Subcutaneous adipose tissue (tissue), 4 donors: ENCODE measurements around the gene RGS3. TPM values are rescaled to one million over a fixed set of nuclear protein-coding genes. Genes with fewer than 3 reads are reported as not detected.

Source experiments
- total RNA-seq, 4 donors: library from RNA; depleted of rRNA; stranded (reverse); fragments of >200 nt; gene quantifications; one replicate each; pipeline ENCODE4 v1.1.0, GENCODE V29; 2016
- TF ChIP-seq, protein P1 (sequence below): fragments of 450-650 bp; IDR thresholded peaks from one replicate; pipeline ENCODE4 v1.5.1; 2016; ENCODE audit warnings: low read depth, mild to moderate bottlenecking, control low read depth, antibody characterized with exemption, moderate library complexity

The RGS3 gene
- total RNA-seq, 4 donors from 2014 or later = 25.0 to 122 (median 70.9) TPM

DNA sequence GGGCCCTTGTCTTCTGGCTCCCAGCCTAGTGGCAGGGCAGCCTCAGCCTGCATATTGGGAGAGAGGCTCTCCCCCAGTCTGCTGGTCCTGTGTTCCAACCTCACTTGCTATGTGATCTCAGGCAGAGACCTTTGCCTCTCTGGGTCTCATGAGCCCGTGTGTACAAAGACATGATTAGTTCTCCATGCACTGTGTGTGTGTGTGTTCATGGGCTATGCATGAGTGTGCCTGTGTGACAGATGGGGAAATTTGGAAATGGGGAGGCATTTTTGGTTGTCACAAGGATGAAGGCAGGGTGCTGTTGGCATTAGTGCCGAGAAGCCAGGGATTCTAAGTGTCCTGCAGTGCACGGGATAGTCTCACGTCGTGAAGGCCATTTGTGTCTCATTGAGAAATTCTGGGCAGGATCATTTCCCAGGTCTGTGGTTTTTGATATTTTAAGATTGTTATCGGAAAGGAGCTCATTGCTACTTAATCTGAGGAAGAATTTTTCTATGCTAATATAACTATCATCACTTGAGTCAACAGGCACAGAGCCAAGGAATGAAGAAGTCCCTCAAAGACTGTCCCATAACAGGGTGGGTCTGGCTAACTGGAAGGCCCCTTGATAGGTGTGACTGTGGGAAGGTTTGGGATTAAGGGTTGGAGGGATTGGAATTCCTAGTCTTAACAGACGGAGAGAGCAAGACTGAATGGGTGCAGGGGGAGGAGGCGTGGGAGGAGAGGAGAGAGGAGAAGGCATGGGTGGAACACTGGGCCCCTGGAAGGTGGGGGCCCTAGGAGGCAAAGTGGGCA lies 168.5 kb downstream of the RGS3 start:
- TF ChIP-seq, protein P1, sequence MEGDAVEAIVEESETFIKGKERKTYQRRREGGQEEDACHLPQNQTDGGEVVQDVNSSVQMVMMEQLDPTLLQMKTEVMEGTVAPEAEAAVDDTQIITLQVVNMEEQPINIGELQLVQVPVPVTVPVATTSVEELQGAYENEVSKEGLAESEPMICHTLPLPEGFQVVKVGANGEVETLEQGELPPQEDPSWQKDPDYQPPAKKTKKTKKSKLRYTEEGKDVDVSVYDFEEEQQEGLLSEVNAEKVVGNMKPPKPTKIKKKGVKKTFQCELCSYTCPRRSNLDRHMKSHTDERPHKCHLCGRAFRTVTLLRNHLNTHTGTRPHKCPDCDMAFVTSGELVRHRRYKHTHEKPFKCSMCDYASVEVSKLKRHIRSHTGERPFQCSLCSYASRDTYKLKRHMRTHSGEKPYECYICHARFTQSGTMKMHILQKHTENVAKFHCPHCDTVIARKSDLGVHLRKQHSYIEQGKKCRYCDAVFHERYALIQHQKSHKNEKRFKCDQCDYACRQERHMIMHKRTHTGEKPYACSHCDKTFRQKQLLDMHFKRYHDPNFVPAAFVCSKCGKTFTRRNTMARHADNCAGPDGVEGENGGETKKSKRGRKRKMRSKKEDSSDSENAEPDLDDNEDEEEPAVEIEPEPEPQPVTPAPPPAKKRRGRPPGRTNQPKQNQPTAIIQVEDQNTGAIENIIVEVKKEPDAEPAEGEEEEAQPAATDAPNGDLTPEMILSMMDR = no peak

DNA sequence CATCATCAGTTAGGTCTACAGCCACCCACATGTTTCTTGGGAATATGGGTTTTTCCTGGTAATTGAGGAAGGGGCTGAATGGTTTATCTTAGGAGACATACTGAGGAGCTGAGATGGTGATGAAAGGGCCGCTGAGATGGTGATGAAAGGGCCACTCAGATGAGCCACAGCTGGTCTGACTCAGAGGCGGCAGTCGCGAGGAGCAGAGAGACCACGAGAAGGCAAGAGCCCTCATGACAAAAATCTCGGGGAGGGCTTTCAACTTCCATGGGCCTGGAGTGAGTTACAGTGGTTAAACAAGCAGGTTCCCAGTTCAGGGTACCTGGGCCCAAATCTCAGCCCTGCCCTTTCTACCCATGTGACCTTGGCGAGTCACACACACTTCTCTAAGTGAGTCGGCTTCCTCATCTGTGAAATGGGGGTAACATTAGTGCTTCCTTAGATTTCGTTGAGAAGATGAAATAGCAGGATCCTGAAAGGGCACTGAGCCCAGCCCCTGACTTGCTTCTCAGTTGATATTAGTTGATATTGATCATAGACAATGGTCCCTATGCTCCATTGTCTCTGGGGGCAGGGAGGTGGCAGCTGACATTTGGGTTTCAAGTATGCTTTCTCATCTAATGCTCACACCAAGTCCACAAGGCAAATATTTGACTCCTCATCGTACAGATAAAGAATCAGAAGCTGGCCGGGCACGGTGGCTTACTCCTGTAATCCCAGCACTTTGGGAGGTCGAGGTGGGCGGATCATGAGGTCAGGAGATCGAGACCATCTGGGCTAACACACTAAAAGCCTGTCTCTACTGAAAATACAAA lies 169.5 kb downstream of the RGS3 start:
- TF ChIP-seq, protein P1 = no peak

DNA sequence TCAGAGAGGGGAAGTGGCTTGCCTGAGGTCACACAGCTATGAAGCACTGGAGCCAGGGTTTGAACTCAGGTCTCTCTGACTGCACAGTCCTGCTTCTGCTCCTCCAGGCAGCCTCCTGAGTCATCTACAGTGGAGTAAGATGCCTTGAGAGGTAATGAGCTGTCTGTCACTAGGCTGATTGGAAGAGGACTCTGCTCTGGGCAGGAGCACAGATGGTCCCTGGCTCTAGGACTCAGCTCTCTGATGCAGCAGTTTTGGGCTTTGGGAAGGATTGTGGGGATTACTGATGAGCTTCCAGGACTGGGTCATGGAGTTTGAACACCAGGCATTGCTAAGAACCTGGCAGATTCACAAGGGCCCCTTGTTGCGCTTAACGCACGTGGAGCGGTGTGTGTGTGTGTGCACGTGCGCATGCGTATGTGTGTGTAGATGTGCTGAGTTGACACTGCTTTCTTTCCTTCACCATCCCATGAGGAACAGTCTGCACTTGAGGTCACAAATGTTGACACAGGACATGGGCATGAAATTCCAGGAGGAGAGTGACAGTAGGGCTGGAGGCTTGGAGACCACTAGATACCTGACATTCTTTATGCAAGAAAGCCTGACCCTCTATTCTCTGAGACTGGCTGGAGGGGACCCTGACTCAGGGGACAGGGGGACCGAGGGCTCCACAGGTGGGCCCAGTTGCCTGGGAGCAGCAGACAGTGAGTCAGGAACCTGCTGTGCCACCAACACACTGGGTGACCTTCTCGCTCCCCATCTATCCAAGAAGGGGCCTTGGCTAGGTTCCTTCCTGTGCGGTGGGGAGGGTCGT lies 170.5 kb downstream of the RGS3 start:
- TF ChIP-seq, protein P1 = no peak

DNA sequence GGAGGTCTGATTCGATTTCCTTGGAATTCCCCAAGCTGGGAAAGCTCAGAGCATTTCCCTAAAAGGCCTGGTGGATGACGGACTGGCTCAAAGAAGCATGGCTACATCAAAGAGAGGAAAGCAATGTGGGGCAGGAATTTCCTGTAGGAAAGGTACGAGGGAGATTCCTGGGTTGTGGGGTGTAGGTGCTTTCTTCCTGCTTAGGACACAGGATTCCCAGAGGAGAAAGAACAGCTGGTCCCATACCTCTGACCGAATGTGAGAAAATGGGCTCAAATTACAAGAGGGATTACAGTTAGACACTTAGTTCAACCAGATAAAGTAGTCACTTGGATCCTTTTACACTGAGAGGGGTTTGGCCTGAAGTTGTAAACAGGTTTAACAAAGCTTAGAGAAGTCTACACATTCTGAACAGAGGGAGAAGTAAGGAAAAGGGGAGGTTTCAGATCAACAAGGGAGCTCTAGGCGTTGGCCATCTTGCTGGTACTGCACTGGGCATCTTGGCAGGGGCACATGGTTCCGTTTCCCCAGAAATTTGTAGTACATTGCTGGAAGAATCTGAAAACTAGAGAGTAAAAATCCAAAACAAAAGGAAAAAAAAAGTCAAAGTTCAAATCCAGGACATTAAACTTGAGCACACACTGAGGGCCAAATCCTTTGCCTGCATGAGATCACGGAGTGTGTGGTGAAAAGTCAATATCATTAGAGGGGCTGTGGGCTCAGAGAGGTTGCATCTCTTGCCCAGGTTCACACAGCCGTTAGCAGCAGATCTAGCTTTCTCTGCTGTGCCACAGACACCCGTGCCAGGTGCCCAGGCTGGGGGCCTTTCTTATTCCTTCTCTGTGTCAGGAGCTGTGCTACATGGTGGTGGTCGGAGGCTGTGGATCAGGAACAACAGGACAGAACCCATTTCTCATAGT lies 171.3 kb downstream of the RGS3 start:
- TF ChIP-seq, protein P1 = no peak

DNA sequence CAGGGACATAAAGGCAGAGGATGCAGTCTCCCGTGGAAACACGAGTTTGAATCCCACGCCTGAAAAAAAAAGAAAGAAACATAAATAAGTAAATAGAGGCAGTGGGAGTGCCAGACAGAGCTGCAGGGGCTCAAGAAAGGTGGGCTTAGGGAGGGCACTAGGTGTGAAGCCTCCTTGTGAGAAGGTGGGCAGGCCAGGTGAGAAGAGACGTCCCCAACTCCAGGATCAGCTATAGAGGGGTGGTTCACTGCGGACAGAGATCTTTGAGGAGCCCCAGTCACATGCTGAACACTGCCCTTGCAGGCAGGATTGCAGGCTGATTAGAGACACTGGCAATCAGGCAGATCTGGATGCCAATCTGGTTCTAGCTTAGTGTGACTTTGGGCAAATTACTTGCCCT lies 172.1 kb downstream of the RGS3 start:
- TF ChIP-seq, protein P1 = no peak

DNA sequence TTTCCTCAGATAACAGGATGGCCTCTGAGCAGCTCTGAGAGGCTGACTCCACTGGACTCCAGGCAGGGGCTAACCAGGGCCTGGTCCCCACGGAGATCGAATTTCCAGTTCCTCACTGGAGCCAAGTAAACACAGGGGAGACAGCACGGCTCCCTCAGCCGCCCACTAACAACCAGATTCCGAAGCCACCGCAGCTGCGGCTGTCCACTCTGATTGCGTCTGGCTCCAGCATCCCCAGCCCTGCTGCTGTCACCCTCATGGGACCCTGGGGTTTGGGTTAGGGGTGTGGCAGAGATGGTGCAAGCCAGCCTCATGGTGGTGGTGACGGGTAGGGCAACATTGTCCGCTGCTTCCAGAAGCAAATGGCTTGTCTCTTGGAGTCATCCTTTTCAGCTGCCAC lies 172.6 kb downstream of the RGS3 start:
- TF ChIP-seq, protein P1 = no peak
